Mammary epithelial cell (primary cell): ENCODE measurements around the gene BFSP1.

Experiments used
- CTCF ChIP-seq, 2 donors: IDR thresholded peaks in 1 of 2; conservative IDR thresholded peaks in 1 of 2; 2 replicates each; pipeline ENCODE4 v1.5.1; 2011 to 2012; ENCODE audit warnings: inconsistent platforms in 2 of 2, low read length in 2 of 2, mild to moderate bottlenecking in 2 of 2, control low read depth in 1 of 2, low read depth in 1 of 2; ENCODE audit not compliant: insufficient read depth in 1 of 2; ENCODE audit errors: extremely low read depth in 1 of 2
- EZH2 ChIP-seq: IDR thresholded peaks from 2 replicates; pipeline ENCODE4 v1.6.1; 2012; ENCODE audit warnings: low read length, inconsistent platforms, borderline replicate concordance

- TF ChIP-seq CTCF (conservative IDR thresholded peaks at IDR 0.05 in 1 of 2, IDR thresholded peaks at IDR 0.05 in 1 of 2; ENCODE audit: extremely low read depth in 1 of 2, insufficient read depth in 1 of 2, low read depth in 1 of 2, low read length in 2 of 2) = no peak
- no peak for TF ChIP-seq EZH2
These were observed 27.7 kb downstream of the BFSP1 start for GRCh38 chr20:17503301-17504065.
